CD14-positive monocyte (primary cell): Measurements from ENCODE around the gene IMPA2. TPM values are rescaled to one million over a fixed set of nuclear protein-coding genes. Genes with fewer than 3 reads are reported as not detected.
A peak's percentile ranks its signal among the peaks of the same experiment; 100 is the strongest.

ENCODE experiments used
- DNase-seq, 3 donors: peaks; one replicate each; pipeline ENCODE4 v3.0.0-alpha.2; 2011 to 2022
- H2AFZ ChIP-seq: 2 replicates; pipeline ENCODE4 v1.6.0; 2012; ENCODE audit warnings: mild to moderate bottlenecking, low read depth, low read length, inconsistent platforms; ENCODE audit not compliant: insufficient read depth, poor library complexity, severe bottlenecking
- H3K27ac ChIP-seq, 2 donors: 1 replicate in 1 of 2; 2 replicates in 1 of 2; pipeline ENCODE4 v1.5.1; 2012 to 2013; ENCODE audit warnings: low read length in 2 of 2, control low read depth in 1 of 2, inconsistent platforms in 1 of 2, low read depth in 1 of 2, mild to moderate bottlenecking in 1 of 2
- H3K27me3 ChIP-seq, 2 donors: one replicate each; pipeline versions ENCODE4 v1.6.0 to v1.6.1; 2011 to 2013; ENCODE audit warnings: low read length in 2 of 2; ENCODE audit not compliant: control insufficient read depth in 2 of 2, insufficient read depth in 2 of 2
- H3K36me3 ChIP-seq, 2 donors: replicated peaks in 1 of 2; 1 replicate in 1 of 2; 2 replicates in 1 of 2; pipeline versions ENCODE4 v1.5.1 to v1.6.1; 2012 to 2013; ENCODE audit warnings: low read length in 2 of 2, control low read depth in 1 of 2, inconsistent platforms in 1 of 2, mild to moderate bottlenecking in 1 of 2; ENCODE audit not compliant: insufficient read depth in 2 of 2, control insufficient read depth in 1 of 2
- H3K4me1 ChIP-seq, 2 donors: 1 replicate in 1 of 2; 2 replicates in 1 of 2; pipeline versions ENCODE4 v1.5.1 to v1.6.1; 2012 to 2013; ENCODE audit warnings: low read length in 2 of 2, control low read depth in 1 of 2, inconsistent platforms in 1 of 2, mild to moderate bottlenecking in 1 of 2, moderate library complexity in 1 of 2; ENCODE audit not compliant: insufficient read depth in 2 of 2, control insufficient read depth in 1 of 2
- H3K4me2 ChIP-seq: replicated peaks from 2 replicates; pipeline ENCODE3; 2012; ENCODE audit warnings: low read length, moderate library complexity, mild to moderate bottlenecking; ENCODE audit not compliant: poor library complexity, severe bottlenecking; ENCODE audit errors: extremely low read depth
- H3K4me3 ChIP-seq, 3 experiments: fragments of 200-600 bp in 1 of 3; sonication (generic) in 1 of 3; replicated peaks in 1 of 3; 1 replicate in 2 of 3; 2 replicates in 1 of 3; pipeline ENCODE4 v1.5.1; 2011 to 2013; ENCODE audit warnings: low read length in 3 of 3, mild to moderate bottlenecking in 3 of 3, control low read depth in 2 of 3, low read depth in 2 of 3, inconsistent platforms in 1 of 3, moderate library complexity in 1 of 3
- H3K79me2 ChIP-seq: 2 replicates; pipeline ENCODE4 v1.6.0; 2012; ENCODE audit warnings: mild to moderate bottlenecking, control low read depth, inconsistent platforms, low read length, moderate library complexity; ENCODE audit not compliant: insufficient read depth
- H3K9ac ChIP-seq: 2 replicates; pipeline ENCODE4 v1.6.0; 2017; ENCODE audit warnings: low read length, mild to moderate bottlenecking; ENCODE audit not compliant: insufficient read depth, poor library complexity, severe bottlenecking
- H3K9me3 ChIP-seq, 2 donors: replicated peaks in 1 of 2; 1 replicate in 1 of 2; 2 replicates in 1 of 2; pipeline versions ENCODE4 v1.5.1 to v1.6.1; 2012 to 2013; ENCODE audit warnings: low read length in 2 of 2, control low read depth in 1 of 2; ENCODE audit not compliant: control insufficient read depth in 1 of 2, insufficient read depth in 1 of 2
- H4K20me1 ChIP-seq: 2 replicates; pipeline ENCODE4 v1.6.0; 2012; ENCODE audit warnings: mild to moderate bottlenecking, low read length, control low read depth, moderate library complexity; ENCODE audit not compliant: insufficient read depth
- H3K27ac Mint-ChIP-seq, 7 donors: one replicate each; pipeline ENCODE4 v1.8.0; 2020; ENCODE audit warnings: mild to moderate bottlenecking in 7 of 7, mixed read lengths in 7 of 7, moderate library complexity in 6 of 7, inconsistent platforms in 2 of 7
- H3K27me3 Mint-ChIP-seq, 3 donors: one replicate each; pipeline ENCODE4 v1.8.0; 2021 to 2022; ENCODE audit warnings: low read depth in 3 of 3, mild to moderate bottlenecking in 3 of 3, mixed read lengths in 3 of 3, moderate library complexity in 3 of 3, inconsistent platforms in 1 of 3
- H3K36me3 Mint-ChIP-seq, 2 donors: one replicate each; pipeline ENCODE4 v1.8.0; 2020; ENCODE audit warnings: mixed read lengths in 2 of 2, inconsistent platforms in 1 of 2, mild to moderate bottlenecking in 1 of 2
- H3K4me1 Mint-ChIP-seq: one replicate; pipeline ENCODE4 v1.8.0; 2020; ENCODE audit warnings: mild to moderate bottlenecking, mixed read lengths
- H3K4me3 Mint-ChIP-seq, 2 donors: one replicate each; pipeline ENCODE4 v1.8.0; 2020; ENCODE audit warnings: mild to moderate bottlenecking in 2 of 2, mixed read lengths in 2 of 2, moderate library complexity in 1 of 2
- H3K9me3 Mint-ChIP-seq, 7 donors: one replicate each; pipeline ENCODE4 v1.8.0; 2020 to 2022; ENCODE audit warnings: mixed read lengths in 7 of 7, mild to moderate bottlenecking in 6 of 7, moderate library complexity in 6 of 7, inconsistent platforms in 2 of 7
- CTCF ChIP-seq: fragments of 200-600 bp; IDR thresholded peaks from one replicate; pipeline ENCODE4 v1.8.0; 2022; ENCODE audit warnings: antibody characterized with exemption, mild to moderate bottlenecking
- WGBS: methylation state at CpG from one replicate; pipeline ENCODE4 v1.1.5; 2013; ENCODE audit warnings: missing lambda C conversion rate; ENCODE audit not compliant: insufficient coverage; 5-methylcytosine and 5-hydroxymethylcytosine counted together
- intact Hi-C, 2 donors: fragments of 100-400 bp; cut with micrococcal nuclease; formaldehyde crosslinking; loops; one replicate each; pipeline versions ENCODE4 v1.15.0 to v1.15.1; 2023
- polyA plus RNA-seq, 3 donors: library from polyadenylated mRNA; depleted of rRNA in 1 of 3; unstranded in 2 of 3; stranded (reverse) in 1 of 3; fragments of 300-500 nt in 2 of 3; fragments of >200 nt in 1 of 3; fragmentation: Illumina TruSeq in 2 of 3; gene quantifications; 1 replicate in 2 of 3; 2 replicates in 1 of 3; pipeline ENCODE4 v1.2.3, GENCODE V29; 2012 to 2021

Gene IMPA2
- polyA plus RNA-seq, 3 donors = 97.4 to 186 (median 145) TPM

- Histone ChIP-seq H3K9ac (no peak overlapping the region), H3K36me3 (peaks cover 37 to 44% of the 10 kb centered on the region in 2 donors), H4K20me1 (no peaks in the 10 kb centered on the region), H3K27me3 (peaks cover 0 to 6% of the 10 kb centered on the region in 2 donors), H3K4me3 (no peak overlapping the region), H3K4me2 (no peak overlapping the region), H2AFZ (no peak overlapping the region), H3K9me3 (no peaks in the 10 kb centered on the region), H3K27ac (peak overlapping the region in 1 of 2 donors; percentile 34), H3K4me1 (peaks cover 22 to 25% of the 10 kb centered on the region in 2 donors), H3K79me2 (no peaks in the 10 kb centered on the region)
- Mint-ChIP-seq H3K27ac (peak overlapping the region in 5 of 7 donors; percentile 19 to 76 (median 46)), H3K27me3 (peaks cover 5 to 15% (median 13%) of the 10 kb centered on the region in 3 donors), H3K9me3 (no peaks in the 10 kb centered on the region), H3K4me1 (peaks cover 29% of the 10 kb centered on the region), H3K4me3 (no peak overlapping the region), H3K36me3 (peaks cover 45 to 50% of the 10 kb centered on the region in 2 donors)
- no peak for TF ChIP-seq CTCF
- 71% methylated on average over 3 of the region's 8 CpGs for WGBS
- peak; percentile 18 to 24 (median 22) for DNase-seq
- intact Hi-C loops = loop anchor here (5.0 to 10.0 kb wide), 2 partner anchors 302 to 380 kb away; no protein-coding TSS in a partner anchor
These were observed 53.2 kb downstream of the IMPA2 start for GRCh38 chr18:12034241-12035100.

- Histone ChIP-seq H3K27ac (no peak overlapping the region), H3K4me1 (peaks cover 22 to 25% of the 10 kb centered on the region in 2 donors), H3K9me3 (no peaks in the 10 kb centered on the region), H4K20me1 (no peaks in the 10 kb centered on the region), H3K4me2 (no peak overlapping the region), H2AFZ (no peak overlapping the region), H3K9ac (no peak overlapping the region), H3K4me3 (no peak overlapping the region), H3K27me3 (peaks cover 0 to 6% of the 10 kb centered on the region in 2 donors), H3K79me2 (no peaks in the 10 kb centered on the region), H3K36me3 (peaks cover 27 to 34% of the 10 kb centered on the region in 2 donors)
- no peak for DNase-seq
- peak overlapping the region in 1 of 7 donors; percentile 34 for H3K27ac Mint-ChIP-seq
- TF ChIP-seq CTCF = no peak
- peaks cover 29% of the 10 kb centered on the region for H3K4me1 Mint-ChIP-seq
- H3K36me3 Mint-ChIP-seq = peaks cover 35 to 40% of the 10 kb centered on the region in 2 donors
- no peaks in the 10 kb centered on the region for H3K9me3 Mint-ChIP-seq
- WGBS = 90% methylated on average over 6 of the region's 6 CpGs
- intact Hi-C loops = loop anchor here (5.0 to 10.0 kb wide), 2 partner anchors 303 to 381 kb away; no protein-coding TSS in a partner anchor
- peaks cover 5 to 16% (median 13%) of the 10 kb centered on the region in 3 donors for H3K27me3 Mint-ChIP-seq
- no peak overlapping the region for H3K4me3 Mint-ChIP-seq
These were observed 54.2 kb downstream of the IMPA2 start for GRCh38 chr18:12035481-12035880.
